ENCODE data around the gene BNC2.

BNC2 gene

GRCh38 chr9:16469184-16469583, 401.3 kb downstream of the BNC2 start:
- Histone ChIP-seq H3K9me2 (replicated peaks; ENCODE audit: low read depth, low read length) (no peaks in the 10 kb centered on the region), H3K4me2 (ENCODE audit: low read depth, low read length, poor library complexity, severe bottlenecking) (no peak overlapping the region)
- TF ChIP-seq CTCF (conservative IDR thresholded peaks at IDR 0.05; ENCODE audit: low read length) (no peak), EZH2phosphoT487 (IDR thresholded peaks at IDR 0.05; ENCODE audit: borderline replicate concordance) (no peak)

GRCh38 chr9:16461851-16462250, 408.6 kb downstream of the BNC2 start:
- H3K9ac ChIP-seq (ENCODE audit: low read depth, low read length, poor library complexity, severe bottlenecking): no peak overlapping the region
- no peaks in the 10 kb centered on the region for H3K4me1 ChIP-seq (ENCODE audit: insufficient read depth, low read length, poor library complexity, severe bottlenecking)
- H3K79me2 ChIP-seq (ENCODE audit: insufficient read depth, low read length): no peaks in the 10 kb centered on the region
- no peaks in the 10 kb centered on the region for H3F3A ChIP-seq (ENCODE audit: low read depth)
- TF ChIP-seq EZH2phosphoT487 (IDR thresholded peaks at IDR 0.05; ENCODE audit: borderline replicate concordance) (no peak), CTCF (conservative IDR thresholded peaks at IDR 0.05; ENCODE audit: low read length) (no peak)
- H2AFZ ChIP-seq (ENCODE audit: low read length): no peak overlapping the region
- no peak overlapping the region for H3K4me3 ChIP-seq (ENCODE audit: low read length, poor library complexity, severe bottlenecking)
- H3K9me3 ChIP-seq (ENCODE audit: insufficient read depth, low read depth, low read length): no peaks in the 10 kb centered on the region
- no peaks in the 10 kb centered on the region for H3K36me3 ChIP-seq (ENCODE audit: insufficient read depth, low read length)
- no peak overlapping the region for H3K4me2 ChIP-seq (ENCODE audit: low read depth, low read length, poor library complexity, severe bottlenecking)
- H3K9me2 ChIP-seq (replicated peaks; ENCODE audit: low read depth, low read length): no peaks in the 10 kb centered on the region
- H3K27me3 ChIP-seq (ENCODE audit: insufficient read depth, low read length, poor library complexity, severe bottlenecking): no peaks in the 10 kb centered on the region
- H4K20me1 ChIP-seq (ENCODE audit: insufficient read depth, low read length, poor library complexity, severe bottlenecking): no peaks in the 10 kb centered on the region

More at GRCh38 chr9:16469184-16469583, 401.3 kb downstream of the BNC2 start:
- no peaks in the 10 kb centered on the region for H3K36me3 ChIP-seq (ENCODE audit: insufficient read depth, low read length)
- H3K27me3 ChIP-seq (ENCODE audit: insufficient read depth, low read length, poor library complexity, severe bottlenecking): no peaks in the 10 kb centered on the region
- H3F3A ChIP-seq (ENCODE audit: low read depth): no peaks in the 10 kb centered on the region
- H2AFZ ChIP-seq (ENCODE audit: low read length): no peak overlapping the region
- H3K4me3 ChIP-seq (ENCODE audit: low read length, poor library complexity, severe bottlenecking): no peak overlapping the region
- H4K20me1 ChIP-seq (ENCODE audit: insufficient read depth, low read length, poor library complexity, severe bottlenecking): no peaks in the 10 kb centered on the region
- no peaks in the 10 kb centered on the region for H3K79me2 ChIP-seq (ENCODE audit: insufficient read depth, low read length)
- H3K9me3 ChIP-seq (ENCODE audit: insufficient read depth, low read depth, low read length): no peaks in the 10 kb centered on the region
- H3K4me1 ChIP-seq (ENCODE audit: insufficient read depth, low read length, poor library complexity, severe bottlenecking): no peaks in the 10 kb centered on the region
- H3K9ac ChIP-seq (ENCODE audit: low read depth, low read length, poor library complexity, severe bottlenecking): no peak overlapping the region

GRCh38 chr9:16461137-16461840, 409.2 kb downstream of the BNC2 start:
- Histone ChIP-seq H2AFZ (ENCODE audit: low read length) (no peak overlapping the region), H3K79me2 (ENCODE audit: insufficient read depth, low read length) (no peaks in the 10 kb centered on the region), H3K9me2 (replicated peaks; ENCODE audit: low read depth, low read length) (no peaks in the 10 kb centered on the region), H3K27me3 (ENCODE audit: insufficient read depth, low read length, poor library complexity, severe bottlenecking) (no peaks in the 10 kb centered on the region), H3K9ac (ENCODE audit: low read depth, low read length, poor library complexity, severe bottlenecking) (no peak overlapping the region), H3K4me2 (ENCODE audit: low read depth, low read length, poor library complexity, severe bottlenecking) (no peak overlapping the region), H3K4me3 (ENCODE audit: low read length, poor library complexity, severe bottlenecking) (no peak overlapping the region), H3K36me3 (ENCODE audit: insufficient read depth, low read length) (no peaks in the 10 kb centered on the region), H3F3A (ENCODE audit: low read depth) (no peaks in the 10 kb centered on the region), H3K4me1 (ENCODE audit: insufficient read depth, low read length, poor library complexity, severe bottlenecking) (no peaks in the 10 kb centered on the region), H3K9me3 (ENCODE audit: insufficient read depth, low read depth, low read length) (no peaks in the 10 kb centered on the region), H4K20me1 (ENCODE audit: insufficient read depth, low read length, poor library complexity, severe bottlenecking) (no peaks in the 10 kb centered on the region)
- TF ChIP-seq EZH2phosphoT487 (IDR thresholded peaks at IDR 0.05; ENCODE audit: borderline replicate concordance): no peak
- no peak for TF ChIP-seq CTCF (conservative IDR thresholded peaks at IDR 0.05; ENCODE audit: low read length)

All from Loucy (cell line).